Measurements from ENCODE around the gene TYMP. TPM values are rescaled to one million over a fixed set of nuclear protein-coding genes. Genes with fewer than 3 reads are reported as not detected.
A peak's percentile ranks its signal among the peaks of the same experiment; 100 is the strongest.

TYMP gene
- total and polyA plus RNA-seq, 2 donors (not counting 3 experiments of a cell fraction or from before 2014, with no cell fraction given): 2.0 to 2.4 TPM

- no peak for DNase-seq (ENCODE audit: low read depth, low spot score)
- no TSS peak for BruUV-seq (replicated peaks)
Observed at GRCh38 chr22:50523806-50524675, 5.8 kb downstream of the TYMP start.

More at GRCh38 chr22:50523806-50524675, 5.8 kb downstream of the TYMP start:
- intact Hi-C loops (cut with micrococcal nuclease): loop anchor here (2.0 kb wide), 1 partner anchor 59 kb away; the partner anchor contains the start of gene CHKB
- H3K27me3 ChIP-seq (ENCODE audit: control insufficient read depth in 2 of 2, insufficient read depth in 2 of 2, low read length in 2 of 2): no peaks in the 10 kb centered on the region
- H3K4me2 ChIP-seq (ENCODE audit: insufficient read depth, low read length): peak overlapping the region; percentile 40
- peak overlapping the region; percentile 29 to 66 (median 48) for H3K4me3 ChIP-seq (replicated peaks in 1 of 3; ENCODE audit: insufficient read depth in 1 of 3, low read depth in 1 of 3, low read length in 3 of 3)
- H3K27ac ChIP-seq (ENCODE audit: insufficient read depth, low read depth, low read length): no peak overlapping the region
- TF ChIP-seq EZH2 (IDR thresholded peaks at IDR 0.05; ENCODE audit: borderline replicate concordance, low read depth, low read length, severe bottlenecking) (no peak), MAX (IDR thresholded peaks at IDR 0.05; ENCODE audit: insufficient read depth, insufficient read length) (no peak), GATA2 (IDR thresholded peaks at IDR 0.05; ENCODE audit: insufficient read depth, insufficient read length, low read depth, low read length) (no peak), CTCF (IDR thresholded peaks at IDR 0.05; ENCODE audit: extremely low read depth in 1 of 2, insufficient read depth in 1 of 2, low read depth in 1 of 2, low read length in 2 of 2) (no peak), POLR2A (IDR thresholded peaks at IDR 0.05; ENCODE audit: low read depth, low read length) (no peak), FOS (IDR thresholded peaks at IDR 0.05; ENCODE audit: borderline replicate concordance, insufficient read depth, low read length) (no peak), MYC (IDR thresholded peaks at IDR 0.05; ENCODE audit: low read depth, low read length) (no peak), JUN (IDR thresholded peaks at IDR 0.05; ENCODE audit: borderline replicate concordance, insufficient read depth, insufficient read length, low read depth) (no peak), POLR2AphosphoS5 (IDR thresholded peaks at IDR 0.05; ENCODE audit: insufficient read depth, low read depth, low read length) (no peak)
- H3K36me3 ChIP-seq (ENCODE audit: control insufficient read depth in 2 of 2, extremely low read depth in 1 of 2, insufficient read depth in 2 of 2, low read length in 2 of 2): peaks cover 0 to 22% of the 10 kb centered on the region in 2 experiments
- H2AFZ ChIP-seq (ENCODE audit: low read depth, low read length): no peak overlapping the region
- H3K79me2 ChIP-seq (ENCODE audit: control insufficient read depth, insufficient read depth, low read length): peaks cover 10% of the 10 kb centered on the region
- peaks cover 12% of the 10 kb centered on the region for H3K4me1 ChIP-seq (ENCODE audit: control insufficient read depth, extremely low read depth, insufficient read depth, low read length)
- dilution Hi-C loops (cut with MboI; ENCODE audit: extremely low pct_ligation_motif_present, low sequenced_read_pairs): no loop called here
- H3K9ac ChIP-seq (replicated peaks; ENCODE audit: extremely low read depth, insufficient read depth, low read length): peak overlapping the region; percentile 68
- POLR2A ChIA-PET: interaction anchor here (0.6 kb wide), 1 partner anchor 24 kb away, joined by 4 read pairs; no protein-coding TSS in a partner anchor
- CTCF ChIA-PET: interaction anchor here (0.8 to 2.7 kb wide), 7 partner anchors 9 to 287 kb away, joined by 3 to 28 read pairs (median 16); partner anchors contain the start of gene SYCE3
- H3K9me1 ChIP-seq (replicated peaks; ENCODE audit: control insufficient read depth, extremely low read depth, insufficient read depth, low read length): no peaks in the 10 kb centered on the region
- no peaks in the 10 kb centered on the region for H4K20me1 ChIP-seq (replicated peaks; ENCODE audit: control insufficient read depth, extremely low read depth, insufficient read depth, low read length)
- no peak for FAIRE-seq
- H3K9me3 ChIP-seq (replicated peaks; ENCODE audit: control insufficient read depth, insufficient read depth, low read length): no peaks in the 10 kb centered on the region

Measured in endothelial cell of umbilical vein (primary cell).